HepG2 (cell line): ENCODE data around the gene ARCN1. TPM values are rescaled to one million over a fixed set of nuclear protein-coding genes. Genes with fewer than 3 reads are reported as not detected.

ENCODE experiments used
- BCL3 ChIP-seq: sonication (generic); formaldehyde crosslinking; IDR thresholded peaks from 2 replicates; pipeline ENCODE4 v1.5.1; 2020; ENCODE audit warnings: mild to moderate bottlenecking, missing genetic modification reagents, moderate library complexity
- HDAC1 ChIP-seq: sonication (generic); formaldehyde crosslinking; IDR thresholded peaks from 2 replicates; pipeline ENCODE4 v1.5.1; 2020; ENCODE audit warnings: mild to moderate bottlenecking, missing genetic modification reagents
- KAT8 ChIP-seq: IDR thresholded peaks from 2 replicates; pipeline ENCODE4 v1.6.1; 2016; ENCODE audit warnings: missing genetic modification reagents, missing compliant biosample characterization
- NFATC3 ChIP-seq: sonication (generic); formaldehyde crosslinking; IDR thresholded peaks from 2 replicates; pipeline ENCODE4 v1.5.1; 2020; ENCODE audit warnings: mild to moderate bottlenecking, missing genetic modification reagents
- NFRKB ChIP-seq: fragments of 450-650 bp; IDR thresholded peaks from 2 replicates; pipeline ENCODE4 v1.6.1; 2017
- NR2C2 ChIP-seq: sonication (generic); formaldehyde crosslinking; IDR thresholded peaks from 2 replicates; pipeline ENCODE4 v1.4.0; 2020; ENCODE audit warnings: missing genetic modification reagents, mild to moderate bottlenecking, moderate library complexity, borderline replicate concordance
- NRL ChIP-seq: sonication (generic); formaldehyde crosslinking; IDR thresholded peaks from 2 replicates; pipeline ENCODE4 v1.5.0; 2020; ENCODE audit warnings: missing genetic modification reagents, mild to moderate bottlenecking, moderate library complexity, borderline replicate concordance
- PATZ1 ChIP-seq: sonication (generic); formaldehyde crosslinking; IDR thresholded peaks from 2 replicates; pipeline ENCODE4 v1.4.0; 2020; ENCODE audit warnings: missing genetic modification reagents
- SAFB2 ChIP-seq: sonication (generic); formaldehyde crosslinking; IDR thresholded peaks from 2 replicates; pipeline ENCODE4 v1.5.1; 2020; ENCODE audit warnings: missing genetic modification reagents, low read depth, mild to moderate bottlenecking, borderline replicate concordance
- SSRP1 ChIP-seq: IDR thresholded peaks from 2 replicates; pipeline ENCODE4 v1.6.1; 2016; ENCODE audit warnings: control low read depth
- SYNCRIP ChIP-seq: fragments of 200-400 bp; formaldehyde crosslinking; IDR thresholded peaks from 2 replicates; pipeline ENCODE4 v1.6.1; 2018; ENCODE audit warnings: mild to moderate bottlenecking, low read depth, low read length; ENCODE audit not compliant: insufficient read depth
- ZC3H13 ChIP-seq: sonication (generic); formaldehyde crosslinking; IDR thresholded peaks from 2 replicates; pipeline ENCODE4 v1.8.1; 2023; ENCODE audit warnings: mild to moderate bottlenecking, missing genetic modification reagents, moderate library complexity
- ZFY ChIP-seq: sonication (generic); formaldehyde crosslinking; IDR thresholded peaks from 2 replicates; pipeline ENCODE4 v1.4.0; 2020; ENCODE audit warnings: missing genetic modification reagents
- ZNF124 ChIP-seq: sonication (generic); formaldehyde crosslinking; IDR thresholded peaks from 2 replicates; pipeline ENCODE4 v1.4.0; 2020; ENCODE audit warnings: missing genetic modification reagents
- ZNF484 ChIP-seq: sonication (generic); formaldehyde crosslinking; IDR thresholded peaks from 2 replicates; pipeline ENCODE4 v1.5.1; 2020; ENCODE audit warnings: mild to moderate bottlenecking, low read depth, missing genetic modification reagents, borderline replicate concordance
- ZNF709 ChIP-seq: sonication (generic); formaldehyde crosslinking; IDR thresholded peaks from 2 replicates; pipeline ENCODE4 v1.5.0; 2020; ENCODE audit warnings: mild to moderate bottlenecking, missing genetic modification reagents
- ZNF747 ChIP-seq: sonication (generic); formaldehyde crosslinking; IDR thresholded peaks from 2 replicates; pipeline ENCODE4 v1.8.1; 2023; ENCODE audit warnings: missing genetic modification reagents, mild to moderate bottlenecking, borderline replicate concordance
- polyA plus RNA-seq, 8 experiments: library from polyadenylated mRNA; depleted of rRNA in 3 of 8; stranded (reverse) in 7 of 8; unstranded in 1 of 8; fragments of >200 nt; fragmentation: Illumina TruSeq in 4 of 8; extraction: Trizol in 4 of 8; gene quantifications; 2 replicates each; pipeline versions ENCODE4 v1.2.1 to v1.2.3, GENCODE V29; 2011 to 2016; ENCODE audit warnings: low read depth in 4 of 8, missing spikeins in 1 of 8, mixed read lengths in 1 of 8; ENCODE audit not compliant: insufficient read depth in 1 of 8
- total RNA-seq, 5 experiments: library from RNA; depleted of rRNA; stranded (reverse); fragments of >200 nt; fragmentation: Illumina TruSeq; extraction: Trizol; gene quantifications; 2 replicates each; pipeline ENCODE4 v1.2.3, GENCODE V29; 2016; ENCODE audit warnings: low read depth in 1 of 5
- TF ChIP-seq, protein P1 (sequence below): sonication (generic); formaldehyde crosslinking; IDR thresholded peaks from 2 replicates; pipeline ENCODE4 v1.4.0; 2020; ENCODE audit warnings: missing genetic modification reagents
- TF ChIP-seq, protein P2 (sequence below): fragments of 450-650 bp; IDR thresholded peaks from 2 replicates; pipeline ENCODE4 v1.6.1; 2017
- TF ChIP-seq, protein P3 (sequence below): sonication (generic); formaldehyde crosslinking; IDR thresholded peaks from 2 replicates; pipeline ENCODE4 v1.4.0; 2020; ENCODE audit warnings: mild to moderate bottlenecking, low read depth, missing genetic modification reagents

The ARCN1 gene
- total and polyA plus RNA-seq, 2 of the 13 experiments (the other 11 are each of a cell fraction or from before 2014, with no cell fraction given), result 148 to 200 TPM

DNA sequence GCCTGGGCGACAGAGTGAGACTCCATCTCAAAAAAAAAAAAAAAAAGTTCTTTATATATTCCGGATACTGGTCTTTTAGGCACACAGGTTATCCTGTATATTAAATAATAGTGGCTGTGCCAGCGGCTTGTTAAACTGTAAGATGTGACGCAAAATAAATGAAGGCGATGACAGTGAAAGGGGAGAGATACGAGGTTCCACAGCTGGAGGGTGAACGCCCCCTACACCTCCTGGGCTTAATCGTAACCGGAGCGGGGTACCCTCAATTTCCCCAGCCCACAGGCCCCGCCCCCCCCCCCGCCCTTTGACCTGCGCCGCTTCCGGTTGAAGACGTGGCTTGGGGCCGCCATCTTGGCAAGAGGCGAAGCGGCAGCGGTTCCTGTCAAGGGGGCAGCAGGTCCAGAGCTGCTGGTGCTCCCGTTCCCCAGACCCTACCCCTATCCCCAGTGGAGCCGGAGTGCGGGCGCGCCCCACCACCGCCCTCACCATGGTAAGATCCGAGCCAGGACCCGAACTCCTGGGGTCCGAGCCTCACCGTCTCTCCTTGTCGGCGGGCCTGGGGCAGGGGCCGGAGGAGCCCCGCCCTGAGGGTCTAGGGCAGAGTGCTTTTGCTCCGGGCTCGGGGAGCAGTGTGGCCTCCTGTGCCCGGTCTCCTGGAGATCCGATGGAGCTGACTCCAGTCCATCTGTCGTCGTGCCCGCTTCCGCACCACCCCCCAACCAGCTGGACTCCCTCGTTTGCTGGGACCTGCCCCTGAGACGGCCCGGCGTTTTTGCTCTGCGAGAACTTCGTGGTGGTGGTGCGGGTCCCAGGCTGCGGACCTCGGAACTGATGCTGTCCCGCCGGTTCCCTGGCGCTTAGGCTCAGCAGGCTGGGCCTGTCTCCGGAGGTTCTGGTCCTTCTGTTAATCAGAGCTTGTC is at the start of gene ARCN1 (continued):
- TF ChIP-seq SYNCRIP (no peak), NFRKB (no peak), ZNF747 (no peak), ZNF484 (CRISPR knock-in tag) (no peak), SSRP1 (CRISPR knock-in tag) (no peak), ZNF124 (CRISPR knock-in tag) (no peak), KAT8 (CRISPR knock-in tag) (peak; percentile 70), ZC3H13 (CRISPR knock-in tag) (no peak), NRL (CRISPR knock-in tag) (peak; percentile 59; the same call in 1 of the 2 replicates), SAFB2 (no peak; the same call in 1 of the 2 replicates), NR2C2 (CRISPR knock-in tag) (peak; percentile 97), PATZ1 (CRISPR knock-in tag) (peak; percentile 60; the same call in 1 of the 2 replicates), ZNF709 (CRISPR knock-in tag) (no peak), ZFY (CRISPR knock-in tag) (peak; percentile 76), NFATC3 (CRISPR knock-in tag) (no peak), BCL3 (CRISPR knock-in tag) (peak; percentile 66; the same call in 1 of the 2 replicates), HDAC1 (CRISPR knock-in tag) (peak; percentile 50)
- TF ChIP-seq, protein P1, sequence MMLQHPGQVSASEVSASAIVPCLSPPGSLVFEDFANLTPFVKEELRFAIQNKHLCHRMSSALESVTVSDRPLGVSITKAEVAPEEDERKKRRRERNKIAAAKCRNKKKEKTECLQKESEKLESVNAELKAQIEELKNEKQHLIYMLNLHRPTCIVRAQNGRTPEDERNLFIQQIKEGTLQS (CRISPR knock-in tag), result 0 out of 2 replicates have a peak, but pooled peaks have one; percentile 14
- TF ChIP-seq, protein P2, sequence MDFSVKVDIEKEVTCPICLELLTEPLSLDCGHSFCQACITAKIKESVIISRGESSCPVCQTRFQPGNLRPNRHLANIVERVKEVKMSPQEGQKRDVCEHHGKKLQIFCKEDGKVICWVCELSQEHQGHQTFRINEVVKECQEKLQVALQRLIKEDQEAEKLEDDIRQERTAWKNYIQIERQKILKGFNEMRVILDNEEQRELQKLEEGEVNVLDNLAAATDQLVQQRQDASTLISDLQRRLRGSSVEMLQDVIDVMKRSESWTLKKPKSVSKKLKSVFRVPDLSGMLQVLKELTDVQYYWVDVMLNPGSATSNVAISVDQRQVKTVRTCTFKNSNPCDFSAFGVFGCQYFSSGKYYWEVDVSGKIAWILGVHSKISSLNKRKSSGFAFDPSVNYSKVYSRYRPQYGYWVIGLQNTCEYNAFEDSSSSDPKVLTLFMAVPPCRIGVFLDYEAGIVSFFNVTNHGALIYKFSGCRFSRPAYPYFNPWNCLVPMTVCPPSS, result no peak
- TF ChIP-seq, protein P3, sequence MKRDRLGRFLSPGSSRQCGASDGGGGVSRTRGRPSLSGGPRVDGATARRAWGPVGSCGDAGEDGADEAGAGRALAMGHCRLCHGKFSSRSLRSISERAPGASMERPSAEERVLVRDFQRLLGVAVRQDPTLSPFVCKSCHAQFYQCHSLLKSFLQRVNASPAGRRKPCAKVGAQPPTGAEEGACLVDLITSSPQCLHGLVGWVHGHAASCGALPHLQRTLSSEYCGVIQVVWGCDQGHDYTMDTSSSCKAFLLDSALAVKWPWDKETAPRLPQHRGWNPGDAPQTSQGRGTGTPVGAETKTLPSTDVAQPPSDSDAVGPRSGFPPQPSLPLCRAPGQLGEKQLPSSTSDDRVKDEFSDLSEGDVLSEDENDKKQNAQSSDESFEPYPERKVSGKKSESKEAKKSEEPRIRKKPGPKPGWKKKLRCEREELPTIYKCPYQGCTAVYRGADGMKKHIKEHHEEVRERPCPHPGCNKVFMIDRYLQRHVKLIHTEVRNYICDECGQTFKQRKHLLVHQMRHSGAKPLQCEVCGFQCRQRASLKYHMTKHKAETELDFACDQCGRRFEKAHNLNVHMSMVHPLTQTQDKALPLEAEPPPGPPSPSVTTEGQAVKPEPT (CRISPR knock-in tag), result no peak
